Panc1 (cell line): ENCODE results near the gene WNK2.

Experiments used
- CTCF ChIP-seq: fragments of 450-650 bp; IDR thresholded peaks from 2 replicates; pipeline ENCODE4 v1.5.1; 2017; ENCODE audit warnings: mild to moderate bottlenecking
- POLR2AphosphoS5 ChIP-seq: IDR thresholded peaks from 2 replicates; pipeline ENCODE4 v1.6.1; 2012; ENCODE audit warnings: mild to moderate bottlenecking, low read depth, low read length, moderate library complexity

GRCh38 chr9:93216073-93216365 is 32.1 kb downstream of the WNK2 start:
- TF ChIP-seq CTCF, result no peak
- TF ChIP-seq POLR2AphosphoS5, result no peak
